DMS114 treated with DMSO at 0.1 percent for 48 hours (cell line): ENCODE data around the gene CFAP77.

Experiments
- DNase-seq: peaks from one replicate; lab custom pipeline; 2025; ENCODE audit not compliant: unreplicated experiment; lab: John Stamatoyannopoulos, UW

The CFAP77 gene

DNA sequence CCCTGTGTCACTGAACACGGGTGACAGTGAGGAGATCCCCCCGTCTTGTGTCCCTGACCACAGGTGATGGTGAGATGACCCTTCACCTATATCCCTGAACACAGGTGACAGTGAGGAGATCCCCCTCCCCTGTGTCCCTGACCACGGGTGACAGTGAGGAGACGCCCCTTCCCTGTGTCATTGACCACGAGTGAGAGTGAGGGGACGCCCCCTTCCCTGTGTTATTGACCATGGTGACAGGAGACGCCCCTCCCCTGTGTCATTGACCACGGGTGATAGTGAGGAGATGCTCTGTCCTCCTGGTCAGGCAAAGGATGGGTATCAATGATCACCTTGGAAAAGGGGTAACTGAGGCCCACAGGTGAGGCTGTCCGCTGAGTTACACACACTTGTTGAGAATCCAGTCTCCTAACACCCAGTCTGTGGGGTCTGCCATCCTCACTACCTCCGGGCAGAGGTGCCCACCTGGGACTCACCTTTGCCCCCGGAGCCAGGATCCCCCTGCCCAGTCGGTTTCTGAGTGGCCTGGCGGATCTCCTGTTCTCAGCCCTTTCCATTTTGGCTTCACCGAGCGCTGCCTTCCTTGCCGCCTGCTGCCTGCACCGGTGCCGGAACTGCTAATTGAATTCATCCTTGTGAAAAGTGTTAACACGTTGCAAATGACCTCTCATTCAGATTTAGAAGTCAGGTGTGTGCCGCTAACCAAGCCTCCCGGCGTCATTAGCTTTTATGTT lies 104.2 kb downstream of the CFAP77 start:
- DNase-seq, result no peak

DNA sequence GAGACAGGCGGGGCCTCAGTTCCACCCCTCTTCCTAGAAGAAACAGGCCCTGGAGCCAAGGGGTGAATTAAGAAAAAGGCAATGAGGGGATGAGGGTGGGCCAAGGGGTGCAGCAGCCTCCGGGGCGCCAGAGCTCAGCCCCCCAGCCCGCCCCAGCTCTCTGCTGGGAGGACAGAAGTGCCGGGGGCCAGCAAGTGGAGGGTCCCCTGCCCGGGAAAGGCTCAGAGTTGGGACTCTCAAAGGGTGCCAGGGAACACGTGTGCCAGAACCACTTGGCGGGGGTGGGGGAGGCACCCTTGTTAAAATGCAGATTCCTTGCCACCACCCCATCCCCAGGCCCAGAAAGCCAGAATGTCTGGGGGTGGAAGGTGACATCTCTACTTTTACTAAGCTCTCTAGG lies 104.8 kb downstream of the CFAP77 start:
- no peak for DNase-seq

DNA sequence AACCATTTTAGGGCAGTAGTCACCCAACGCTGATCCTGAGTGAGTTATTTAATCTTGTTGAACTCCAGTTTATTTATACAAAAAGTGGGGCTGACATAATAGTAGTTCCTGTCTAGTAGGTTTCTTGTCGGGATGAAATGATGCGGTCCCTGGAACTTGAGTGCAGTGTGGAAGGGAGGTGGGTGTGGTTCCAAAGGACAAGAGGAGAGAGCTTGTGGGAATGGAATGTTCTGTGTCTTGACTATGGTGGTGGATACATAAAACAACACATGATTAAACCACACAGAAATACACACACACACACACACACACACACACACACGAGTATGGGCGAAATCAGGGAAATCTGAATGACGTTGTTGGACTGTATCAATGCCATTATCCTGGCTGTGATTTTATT lies 106.3 kb downstream of the CFAP77 start:
- no peak for DNase-seq

DNA sequence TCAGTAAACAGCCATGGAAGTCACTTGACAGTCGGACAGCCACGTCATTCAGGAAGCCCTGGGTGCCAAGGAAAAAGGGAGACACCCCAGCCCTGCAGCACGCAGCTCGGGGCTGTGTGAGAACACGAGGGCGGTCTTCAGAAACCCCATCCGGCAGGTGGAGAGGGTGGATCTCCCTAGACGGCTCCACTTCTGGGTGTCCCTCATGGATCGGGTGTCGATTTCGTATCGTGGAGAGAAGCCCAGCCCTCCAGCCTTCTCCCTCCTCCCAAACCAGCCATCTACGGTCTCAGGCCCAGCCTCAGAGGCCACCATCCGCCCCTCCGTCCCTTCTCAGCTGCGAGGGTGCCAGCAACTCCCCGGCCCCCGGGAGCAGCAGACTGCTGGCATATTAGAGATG lies 106.9 kb downstream of the CFAP77 start:
- no peak for DNase-seq

DNA sequence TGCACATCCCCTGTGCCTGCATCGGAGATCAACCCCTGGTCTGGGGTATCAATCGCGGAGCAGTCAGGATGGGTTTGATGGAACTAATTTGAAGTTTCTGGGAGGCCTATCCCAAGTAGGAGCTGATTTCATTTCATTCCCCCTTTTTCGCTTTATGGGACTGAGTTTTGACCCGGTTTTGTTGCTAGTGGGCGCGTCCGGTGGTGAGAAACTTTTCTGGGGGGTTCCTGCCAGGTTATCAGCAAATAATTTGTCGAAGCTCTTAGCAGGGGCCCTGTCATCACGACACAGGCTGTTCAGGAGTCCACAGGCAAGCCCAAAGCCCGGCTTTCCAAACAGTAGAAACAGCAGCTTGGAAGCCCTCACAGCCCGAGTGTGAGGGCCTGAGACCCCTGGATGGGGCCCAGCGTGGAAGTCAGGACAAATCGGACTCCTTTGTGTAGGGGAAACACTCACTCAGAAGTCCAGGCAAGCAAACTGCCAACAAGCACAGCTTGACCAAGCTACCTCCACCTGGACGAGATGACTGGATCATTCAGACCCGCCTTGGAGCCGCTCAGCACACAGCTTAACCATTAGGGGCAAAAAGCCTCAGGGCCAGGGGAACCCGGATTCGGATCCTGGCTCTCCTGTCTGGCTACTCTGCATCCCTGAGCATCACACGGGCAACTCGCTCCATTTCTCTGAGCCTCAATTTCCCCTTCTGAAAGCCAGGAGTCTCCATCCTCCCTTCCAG lies 108.0 kb downstream of the CFAP77 start:
- DNase-seq, result no peak

DNA sequence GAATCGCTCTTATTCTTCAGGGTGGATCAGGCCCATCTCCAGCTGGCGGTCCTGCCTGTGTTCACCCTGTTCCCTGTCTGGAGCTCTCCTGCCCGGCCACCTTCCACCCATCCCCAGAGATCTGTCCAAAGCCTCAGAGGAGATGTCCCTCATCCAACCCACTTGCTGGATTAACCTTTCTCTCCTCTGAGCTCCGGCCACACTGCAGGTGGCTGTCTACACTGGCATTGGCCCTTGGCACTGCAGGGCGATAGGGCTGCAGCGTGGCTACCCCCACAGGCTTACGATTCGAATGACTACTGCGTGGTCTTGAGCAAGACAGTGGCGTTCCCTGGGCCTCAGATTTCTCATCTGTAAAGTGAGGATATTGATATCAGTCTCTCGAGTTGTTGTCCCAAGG lies 108.6 kb downstream of the CFAP77 start:
- DNase-seq, result no peak

DNA sequence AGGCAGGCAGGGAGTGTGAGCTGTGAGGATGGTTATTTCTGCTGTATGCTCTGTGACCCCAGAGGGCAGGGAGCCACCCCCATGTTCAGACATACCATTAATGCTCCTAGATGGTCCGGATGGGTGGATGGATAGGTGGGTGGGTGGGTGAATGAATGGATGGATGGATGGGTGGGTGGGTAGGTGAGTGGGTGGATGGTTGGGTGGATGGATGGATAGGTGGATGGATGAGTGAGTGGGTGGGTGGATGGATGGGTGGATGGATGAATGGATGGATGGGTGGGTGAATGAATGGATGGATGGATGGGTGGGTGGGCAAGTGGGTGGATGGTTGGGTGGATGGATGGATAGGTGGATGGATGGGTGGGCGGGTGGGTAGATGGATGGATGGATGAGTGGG lies 109.0 kb downstream of the CFAP77 start:
- no peak for DNase-seq

DNA sequence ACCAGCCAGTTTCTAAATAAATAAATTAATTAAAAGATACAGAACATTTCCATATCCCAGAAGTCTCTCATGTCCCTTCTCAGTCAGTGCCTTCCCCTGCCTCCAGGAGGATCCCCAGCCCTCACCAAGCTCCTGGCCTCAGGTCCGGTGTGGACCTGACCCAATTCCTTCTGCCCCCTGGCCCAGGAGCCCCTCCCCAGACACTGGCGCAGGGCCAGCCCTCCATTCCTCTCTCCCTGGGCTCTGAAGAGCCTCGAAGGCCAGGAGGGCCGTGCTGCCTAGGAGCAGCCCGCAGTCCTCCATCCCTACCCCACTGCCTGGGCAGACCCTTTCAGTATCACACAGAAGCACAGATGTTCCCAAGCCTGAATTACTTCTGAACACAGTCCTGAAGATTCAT lies 110.6 kb downstream of the CFAP77 start:
- no peak for DNase-seq

DNA sequence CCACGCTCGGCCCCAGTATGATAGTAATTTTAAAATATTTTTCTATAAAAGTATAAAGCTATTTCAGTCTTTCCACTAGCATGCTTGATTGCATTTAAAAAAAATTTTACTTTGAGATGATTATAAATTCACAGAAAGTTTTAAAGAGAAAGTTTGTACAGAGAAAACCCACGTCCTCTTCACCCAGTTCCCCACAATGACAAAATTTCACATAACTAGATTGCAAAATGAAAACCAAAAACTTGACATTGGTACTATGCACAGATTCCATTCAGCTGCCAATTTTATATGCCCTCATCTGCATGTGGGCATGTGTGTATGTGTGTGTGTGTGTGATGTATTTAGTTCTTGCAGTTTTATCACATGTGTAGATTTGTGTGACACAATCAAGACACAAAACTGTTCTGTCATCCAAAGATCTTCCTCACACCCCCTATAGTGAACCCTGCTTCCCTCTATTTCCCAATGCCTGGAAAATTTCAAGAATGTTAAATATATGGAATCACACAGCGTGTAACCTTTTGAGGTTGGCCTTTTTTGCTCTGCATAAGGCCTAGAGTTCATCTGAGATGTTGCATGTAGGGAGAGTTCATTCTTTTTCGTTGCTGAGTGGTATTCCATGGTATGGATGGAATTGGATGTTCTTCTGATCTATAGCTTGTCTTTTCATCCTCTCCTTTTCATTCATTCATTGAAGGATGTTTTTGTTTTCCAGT lies 115.5 kb downstream of the CFAP77 start:
- no peak for DNase-seq

DNA sequence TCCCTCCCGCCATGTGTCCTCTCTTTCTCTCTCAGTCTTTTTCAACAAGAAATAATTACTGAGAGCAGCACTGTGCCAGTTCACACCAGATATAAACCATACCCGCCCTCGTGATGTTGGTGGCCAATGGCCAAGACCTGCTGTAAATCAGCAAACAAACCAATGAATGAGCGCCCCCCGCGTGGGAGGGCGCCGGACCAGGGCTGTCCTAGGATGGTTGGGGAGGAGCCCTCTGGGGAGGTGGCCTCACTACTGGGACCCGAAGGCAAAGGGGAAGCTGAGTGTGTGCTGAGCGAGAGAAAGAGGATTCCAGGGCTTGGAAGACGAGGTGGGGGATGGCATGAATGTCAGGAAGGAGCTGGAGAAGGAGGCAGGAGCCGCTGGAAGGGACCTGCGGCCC lies 121.2 kb downstream of the CFAP77 start:
- DNase-seq, result no peak

DNA sequence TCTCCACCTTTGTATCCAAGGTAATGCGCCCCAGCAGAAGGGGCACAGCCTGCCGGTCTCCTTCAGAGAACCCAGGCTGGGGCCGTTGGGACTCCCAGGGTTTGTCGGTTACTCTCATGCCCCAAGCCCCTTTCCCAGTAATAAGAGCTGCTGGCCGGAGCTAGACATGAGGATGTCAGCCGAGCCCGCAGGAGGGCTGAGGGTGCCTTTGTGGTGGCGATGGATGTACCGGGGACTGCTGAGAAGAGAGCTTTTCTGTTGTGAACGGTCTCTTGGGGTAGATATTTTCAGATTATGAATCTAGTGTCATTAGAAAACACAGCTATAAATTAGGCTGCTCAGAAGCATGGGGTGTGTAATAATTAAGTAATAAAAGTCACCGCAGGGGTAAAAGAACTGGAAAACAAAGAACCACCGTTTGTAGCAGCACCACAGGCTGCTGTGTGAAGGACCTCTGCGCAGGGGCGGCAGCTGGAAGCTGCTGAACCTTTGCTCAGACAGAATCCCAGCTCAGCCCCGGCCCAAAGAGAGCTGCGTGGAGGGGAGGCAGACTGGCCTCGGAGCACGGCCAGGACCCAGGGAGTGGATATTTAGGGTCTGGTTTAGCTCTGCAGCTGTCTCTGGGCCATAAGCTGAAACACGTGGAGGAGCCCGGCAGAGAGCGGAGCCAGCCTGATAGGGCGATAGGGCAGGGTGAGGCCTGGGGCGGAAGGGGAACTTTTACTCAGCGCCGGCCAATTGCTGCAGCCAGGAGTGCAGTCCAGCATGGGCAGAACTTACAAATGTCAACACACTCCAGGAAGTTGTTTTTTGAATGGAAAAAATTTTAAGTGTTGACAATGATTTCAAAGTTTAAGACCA lies 121.9 kb downstream of the CFAP77 start:
- DNase-seq, result no peak

DNA sequence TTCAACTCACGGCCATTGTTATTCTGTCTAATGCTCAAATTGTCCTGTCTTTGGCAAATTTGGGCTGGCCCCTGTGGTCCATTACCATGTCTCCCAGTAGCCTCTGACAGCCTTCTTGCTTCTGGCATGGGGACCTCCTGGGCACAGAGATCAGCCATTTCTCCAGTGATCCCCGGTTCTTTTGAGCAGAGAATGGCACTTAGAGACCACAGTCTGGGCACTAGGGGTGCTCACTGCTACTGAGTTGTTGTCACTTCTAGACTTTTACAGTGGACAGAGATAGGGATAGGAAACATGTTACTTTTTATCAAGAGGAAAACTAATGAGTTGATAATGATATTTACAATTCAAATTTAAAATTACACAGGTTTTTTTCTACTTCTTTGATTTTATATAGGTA lies 124.8 kb downstream of the CFAP77 start:
- DNase-seq, result no peak

DNA sequence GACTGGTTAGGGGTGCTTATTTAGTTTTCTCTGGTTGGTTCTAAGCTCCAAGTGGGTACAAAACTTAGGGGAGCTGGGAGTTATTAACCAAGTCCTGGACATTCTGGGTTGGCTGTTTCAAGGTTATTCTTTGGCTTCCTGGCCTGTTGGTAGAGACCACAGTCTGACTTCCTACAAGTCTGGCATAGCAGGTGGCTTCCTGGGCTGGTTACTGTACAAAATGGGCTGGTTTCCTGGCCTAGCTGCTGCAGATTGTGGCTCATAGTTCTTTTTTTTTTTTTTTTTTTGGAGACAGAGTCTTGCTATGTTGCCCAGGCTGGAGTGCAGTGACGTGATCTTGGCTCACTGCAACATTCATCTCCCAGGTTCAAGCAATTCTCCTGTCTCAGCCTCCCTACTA lies 126.1 kb downstream of the CFAP77 start:
- DNase-seq, result no peak

DNA sequence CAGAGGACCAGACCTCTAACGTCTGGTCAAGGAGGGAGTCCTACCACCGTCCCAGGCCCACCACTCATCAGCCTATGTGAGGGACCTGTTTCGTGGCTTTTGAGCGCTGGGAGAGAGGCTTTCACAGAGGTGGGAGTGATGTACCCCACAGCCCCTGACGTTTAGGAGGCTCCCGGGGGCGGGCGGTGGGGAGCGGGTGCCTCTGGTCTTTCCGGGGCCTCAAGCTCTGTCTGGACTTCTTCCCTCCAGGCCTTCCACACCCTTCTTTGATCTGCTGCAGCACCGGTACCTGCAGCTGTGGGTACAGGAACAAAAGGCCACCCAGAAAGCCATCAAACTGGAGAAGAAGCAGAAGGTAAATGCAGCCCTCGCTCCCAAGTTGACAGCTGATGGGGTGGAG lies 127.3 kb downstream of the CFAP77 start:
- DNase-seq, result no peak

DNA sequence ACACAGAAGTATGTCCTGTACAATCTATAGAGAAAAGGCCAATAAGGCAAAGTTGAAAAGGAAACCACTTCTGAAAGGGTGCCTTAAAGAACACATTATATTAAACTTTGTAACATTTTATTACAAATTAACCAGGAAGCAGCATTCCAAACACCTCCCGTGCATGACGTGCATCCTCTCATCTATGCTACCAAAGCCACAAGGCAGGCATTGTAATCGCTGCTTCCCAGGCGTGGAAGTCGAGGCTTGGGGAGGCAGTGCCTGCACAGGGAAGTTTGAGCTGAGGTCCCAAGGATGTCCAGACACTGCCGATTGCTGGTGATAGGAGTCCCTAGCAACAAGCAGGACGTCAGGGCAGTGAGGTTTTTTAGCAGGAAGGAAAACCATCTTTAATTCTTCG lies 128.1 kb downstream of the CFAP77 start:
- DNase-seq, result no peak

DNA sequence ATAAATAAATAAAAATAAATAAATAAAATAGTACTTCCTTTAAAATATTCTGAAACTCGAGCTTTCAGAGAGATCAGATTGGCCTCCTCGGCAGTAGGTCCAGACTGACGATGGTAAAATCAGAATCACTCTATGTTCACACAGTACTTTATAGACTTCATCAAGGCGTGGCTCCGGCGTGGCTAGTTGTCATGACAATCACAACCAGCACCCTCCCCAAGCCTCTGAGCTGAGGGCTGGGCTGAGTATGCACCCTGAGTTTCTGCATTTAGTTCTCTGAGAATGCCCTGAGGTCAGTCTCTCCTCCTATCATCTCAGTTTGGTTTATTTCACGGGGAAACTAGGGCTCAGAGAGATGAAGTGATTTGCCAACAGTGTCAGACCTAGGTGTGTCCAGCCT lies 129.1 kb downstream of the CFAP77 start:
- DNase-seq, result no peak

DNA sequence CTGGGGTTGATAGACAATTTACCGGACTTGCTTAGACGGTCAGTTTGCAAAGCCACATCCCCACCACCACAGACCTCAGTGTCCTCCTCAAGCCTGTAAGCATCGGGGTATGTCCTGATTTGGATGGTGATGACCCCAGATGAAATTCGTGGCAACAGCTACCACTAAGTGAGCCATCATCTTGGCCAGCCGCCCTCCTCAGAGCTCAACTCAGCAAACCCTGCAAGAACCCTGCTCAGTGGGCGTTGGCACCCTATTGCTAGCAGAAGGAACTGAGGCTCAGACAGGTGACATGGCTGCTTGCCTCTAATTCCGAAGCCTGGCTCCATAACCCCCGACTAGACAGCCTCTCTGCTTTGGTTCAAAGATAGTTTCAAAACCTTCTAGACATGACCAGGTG lies 131.0 kb downstream of the CFAP77 start:
- no peak for DNase-seq

DNA sequence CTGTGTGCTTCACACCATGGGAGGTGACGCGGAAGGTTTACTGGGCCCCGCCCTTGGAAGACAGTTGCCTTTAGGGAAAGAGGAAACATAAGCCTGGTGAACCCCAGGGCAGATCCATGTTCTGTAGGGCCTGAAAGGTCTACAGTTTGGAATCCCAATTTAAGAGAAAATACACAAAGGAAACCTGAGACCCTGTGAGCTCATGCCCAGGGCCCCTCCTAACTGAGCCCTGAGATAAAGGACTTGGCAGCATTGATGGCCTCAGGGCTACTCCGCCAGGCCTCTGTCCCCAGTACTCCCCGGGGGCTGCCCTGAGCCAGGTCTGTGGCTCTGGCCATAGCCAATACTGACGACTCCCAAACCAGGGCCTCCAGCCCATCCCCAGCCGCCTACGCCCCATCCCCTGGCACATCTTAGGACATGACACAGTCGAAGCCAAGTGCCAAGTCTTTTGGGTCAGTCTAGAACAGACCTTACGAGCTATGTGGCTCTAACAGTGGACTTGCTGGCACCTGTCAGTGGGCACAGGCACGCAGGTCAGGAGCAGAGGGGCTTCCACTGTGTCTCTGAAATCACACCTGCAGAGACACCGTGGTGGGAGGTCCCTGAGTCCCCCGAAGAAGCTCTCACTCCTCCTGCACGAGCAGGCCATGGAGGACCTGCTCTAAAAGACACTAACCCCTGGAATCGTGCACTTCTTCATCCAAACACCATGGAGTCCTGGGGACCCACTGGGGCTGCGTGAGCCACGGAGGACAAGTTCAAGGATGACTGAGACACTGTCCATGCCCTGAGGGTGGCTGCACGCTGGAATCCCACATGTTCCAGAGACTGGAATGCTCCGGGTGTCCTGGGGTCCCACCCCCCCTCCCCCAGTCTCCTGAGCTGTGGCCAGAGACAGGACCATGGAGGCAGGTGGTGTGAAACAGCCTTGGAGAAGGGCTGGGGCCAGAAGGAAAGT lies 132.1 kb downstream of the CFAP77 start:
- no peak for DNase-seq

DNA sequence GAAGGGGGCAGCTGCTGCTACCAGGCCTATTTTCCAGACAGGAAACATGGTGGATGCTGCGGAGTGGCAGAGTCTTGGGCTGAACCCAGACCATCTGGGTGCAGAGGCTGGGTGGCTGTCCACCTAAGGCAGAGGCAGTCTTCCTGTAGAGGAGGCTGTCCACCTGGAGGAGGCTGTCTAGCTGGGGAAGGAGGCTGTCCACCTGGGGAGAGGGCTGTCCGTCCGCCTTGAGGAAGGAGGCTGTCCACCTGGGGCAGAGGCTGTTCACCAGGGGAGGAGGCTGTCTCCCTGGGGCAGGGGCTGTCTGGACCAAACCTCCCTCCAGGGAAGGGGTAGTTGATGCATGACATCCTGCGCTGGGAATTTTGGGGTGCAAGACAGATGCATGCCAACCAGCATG lies 133.2 kb downstream of the CFAP77 start:
- DNase-seq, result no peak

DNA sequence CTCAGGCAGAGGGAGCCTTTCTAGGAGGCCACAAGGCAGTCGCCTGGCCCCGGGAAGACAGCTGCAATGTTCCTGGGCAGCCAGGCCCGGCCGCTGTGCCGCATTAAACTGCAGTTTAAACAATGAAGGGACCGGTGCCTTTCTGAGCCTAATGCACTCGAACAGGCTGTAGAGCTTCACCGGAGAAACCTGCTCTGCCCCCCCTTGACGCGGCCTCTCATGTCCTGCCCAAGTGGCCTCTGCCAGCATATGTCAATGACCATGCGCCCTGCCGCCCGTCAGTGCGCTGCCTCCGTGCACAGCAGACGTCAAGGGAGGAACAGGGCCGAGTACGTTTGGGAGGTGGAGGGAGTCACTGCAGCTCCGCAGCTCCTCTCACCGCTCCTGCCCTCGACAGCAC lies 133.9 kb downstream of the CFAP77 start:
- no peak for DNase-seq
